SK-N-MC (cell line): ENCODE data around the gene PPP1R13L.
"Not testable (repeated sequence)": the region's sequence is repeated elsewhere in the genome, so short reads cannot be mapped to it uniquely, and the experiment has no call there.

Source experiments
- DNase-seq: peaks from one replicate; pipeline ENCODE4 v3.0.0-alpha.2; 2011; ENCODE audit warnings: low read depth, low spot score
- H3K27ac ChIP-seq: fragments of 200-600 bp; sonication (generic); 2 replicates; pipeline ENCODE4 v1.5.1; 2016; ENCODE audit warnings: mixed run types
- H3K36me3 ChIP-seq: fragments of 200-600 bp; sonication (generic); 2 replicates; pipeline ENCODE4 v1.6.1; 2017; ENCODE audit warnings: antibody characterized with exemption, low read length, mixed read lengths; ENCODE audit not compliant: insufficient read depth
- H3K4me3 ChIP-seq: fragments of 200-600 bp; sonication (generic); 2 replicates; pipeline ENCODE4 v1.5.1; 2016
- H3K9ac ChIP-seq: fragments of 200-600 bp; sonication (generic); 2 replicates; pipeline ENCODE4 v1.8.0; 2017; ENCODE audit warnings: mixed run types, mixed read lengths; ENCODE audit not compliant: insufficient read length
- H3K9me3 ChIP-seq: fragments of 200-600 bp; sonication (generic); 2 replicates; pipeline ENCODE4 v1.6.1; 2017; ENCODE audit warnings: low read depth, mild to moderate bottlenecking, antibody characterized with exemption, low read length, moderate library complexity, mixed read lengths
- EZH2 ChIP-seq: fragments of 200-600 bp; sonication (generic); IDR thresholded peaks from one replicate; pipeline ENCODE4 v1.6.1; 2017; ENCODE audit warnings: antibody characterized with exemption
- FOXP2 ChIP-seq: optimal IDR thresholded peaks from 2 replicates; pipeline ENCODE3; 2011; ENCODE audit warnings: mild to moderate bottlenecking, moderate library complexity; ENCODE audit not compliant: insufficient read depth; ENCODE audit errors: extremely low read length, control extremely low read depth
- POLR2AphosphoS5 ChIP-seq: IDR thresholded peaks from 2 replicates; pipeline ENCODE4 v1.6.1; 2012; ENCODE audit warnings: mild to moderate bottlenecking, low read depth, low read length, borderline replicate concordance

The PPP1R13L gene

DNA sequence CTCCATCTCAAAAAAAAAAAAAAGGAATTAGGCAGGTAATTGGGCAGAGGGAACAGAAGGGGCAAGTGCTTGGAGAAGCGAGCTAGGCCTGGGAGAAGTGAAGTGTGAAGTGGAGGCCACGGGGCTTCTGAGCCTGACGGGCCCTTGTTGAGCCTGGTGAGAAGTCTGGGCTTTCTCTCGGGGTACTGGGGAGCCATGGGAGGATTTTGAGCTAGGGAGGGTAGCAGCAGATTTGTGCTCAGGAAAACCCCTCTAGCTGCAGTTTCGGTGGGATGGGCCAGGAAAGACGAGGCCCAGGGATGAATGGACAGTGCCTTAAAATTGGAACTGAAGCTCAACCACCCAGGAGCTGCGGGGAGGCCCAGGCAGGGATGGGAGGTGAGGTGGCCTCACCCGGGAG is 9.6 kb upstream of the PPP1R13L start:
- no peak for DNase-seq
- no peak overlapping the region for H3K27ac ChIP-seq
- no peaks in the 10 kb centered on the region for H3K9me3 ChIP-seq
- H3K9ac ChIP-seq: no peak overlapping the region
- peaks cover 48% of the 10 kb centered on the region for H3K36me3 ChIP-seq
- no peak overlapping the region for H3K4me3 ChIP-seq
- TF ChIP-seq EZH2: no peak
- no peak for TF ChIP-seq POLR2AphosphoS5
- TF ChIP-seq FOXP2: no peak

DNA sequence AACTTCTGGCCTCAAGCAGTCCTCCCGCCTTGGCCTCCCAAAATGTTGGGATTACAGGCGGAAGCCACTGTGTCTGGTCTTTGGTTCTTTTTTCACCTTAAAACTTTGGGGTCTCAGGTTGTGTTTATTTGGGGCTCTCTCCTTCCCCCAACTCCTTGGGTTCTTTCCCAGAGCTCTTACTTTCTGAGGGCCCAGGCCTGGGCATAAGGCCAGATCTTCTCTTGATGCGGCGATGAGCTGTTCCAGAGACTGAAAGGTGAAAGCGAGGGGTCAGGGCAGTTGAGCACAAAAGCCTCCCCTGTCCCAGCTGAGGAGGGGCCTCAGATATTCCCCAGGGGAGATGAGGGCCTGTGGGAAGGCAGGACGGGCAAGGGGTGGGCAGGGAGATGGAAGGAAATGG is 8.6 kb upstream of the PPP1R13L start:
- Histone ChIP-seq H3K9ac (no peak overlapping the region), H3K36me3 (peaks cover 48% of the 10 kb centered on the region), H3K27ac (no peak overlapping the region), H3K4me3 (no peak overlapping the region), H3K9me3 (no peaks in the 10 kb centered on the region)
- no peak for TF ChIP-seq EZH2
- DNase-seq: no peak

- H3K9ac ChIP-seq, H3K4me3 ChIP-seq, H3K9me3 ChIP-seq, H3K27ac ChIP-seq, DNase-seq: not testable (repeated sequence)
- H3K36me3 ChIP-seq: peaks cover 31% of the 10 kb centered on the region
These were observed 5.5 kb upstream of the PPP1R13L start for GRCh38 chr19:45410330-45410729.

DNA sequence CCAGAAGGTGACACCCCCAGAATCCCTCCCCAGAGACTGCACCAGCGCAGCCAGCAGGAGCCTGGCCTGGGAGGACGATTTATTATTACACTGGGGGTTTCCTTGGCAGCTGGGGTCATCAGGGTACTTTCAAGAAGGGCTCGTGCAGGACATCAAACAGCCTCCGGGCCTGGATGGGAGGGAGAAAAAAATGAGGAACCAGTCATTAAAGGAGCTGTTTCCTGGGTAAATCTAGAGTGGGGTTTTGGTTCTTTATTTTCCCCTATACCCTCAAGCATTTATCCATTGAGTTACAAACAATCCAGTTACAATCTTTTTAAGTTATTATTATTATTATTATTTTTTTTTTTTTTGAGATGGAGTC is 4.7 kb upstream of the PPP1R13L start:
- H3K27ac ChIP-seq: no peak overlapping the region
- no peaks in the 10 kb centered on the region for H3K9me3 ChIP-seq
- no peak overlapping the region for H3K9ac ChIP-seq
- TF ChIP-seq FOXP2 (no peak), POLR2AphosphoS5 (no peak), EZH2 (no peak)
- no peak for DNase-seq
- H3K36me3 ChIP-seq: peaks cover 26% of the 10 kb centered on the region
- H3K4me3 ChIP-seq: no peak overlapping the region

DNA sequence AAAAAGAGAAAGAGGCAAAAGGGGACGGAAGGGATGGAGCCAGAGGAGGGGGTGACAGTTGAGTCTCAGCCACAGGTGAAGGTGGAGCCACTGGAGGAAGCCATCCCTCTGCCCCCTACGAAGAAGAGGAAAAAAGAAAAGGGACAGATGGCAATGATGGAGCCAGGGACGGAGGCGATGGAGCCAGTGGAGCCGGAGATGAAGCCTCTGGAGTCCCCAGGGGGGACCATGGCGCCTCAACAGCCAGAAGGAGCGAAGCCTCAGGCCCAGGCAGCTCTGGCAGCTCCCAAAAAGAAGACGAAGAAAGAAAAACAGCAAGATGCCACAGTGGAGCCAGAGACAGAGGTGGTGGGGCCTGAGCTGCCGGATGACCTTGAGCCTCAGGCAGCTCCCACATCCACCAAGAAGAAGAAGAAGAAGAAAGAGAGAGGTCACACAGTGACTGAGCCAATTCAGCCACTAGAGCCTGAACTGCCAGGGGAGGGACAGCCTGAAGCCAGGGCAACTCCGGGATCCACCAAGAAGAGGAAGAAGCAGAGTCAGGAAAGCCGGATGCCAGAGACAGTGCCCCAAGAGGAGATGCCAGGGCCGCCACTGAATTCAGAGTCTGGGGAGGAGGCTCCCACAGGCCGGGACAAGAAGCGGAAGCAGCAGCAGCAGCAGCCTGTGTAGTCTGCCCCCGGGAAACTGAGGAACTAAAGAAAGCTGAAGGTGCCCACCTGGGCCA is 4.1 kb upstream of the PPP1R13L start:
- no peaks in the 10 kb centered on the region for H3K9me3 ChIP-seq
- no peak overlapping the region for H3K9ac ChIP-seq
- H3K27ac ChIP-seq: no peak overlapping the region
- H3K36me3 ChIP-seq: peaks cover 21% of the 10 kb centered on the region
- TF ChIP-seq EZH2: no peak
- no peak for TF ChIP-seq FOXP2
- TF ChIP-seq POLR2AphosphoS5: no peak; the same call in 1 of the 2 replicates
- no peak overlapping the region for H3K4me3 ChIP-seq
- DNase-seq: no peak

- H3K4me3 ChIP-seq: no peak overlapping the region
- no peak overlapping the region for H3K9ac ChIP-seq
- DNase-seq: no peak
These were observed 3.3 kb upstream of the PPP1R13L start for GRCh38 chr19:45408121-45408520.

GRCh38 chr19:45407585-45407984 is 2.7 kb upstream of the PPP1R13L start:
- H3K36me3 ChIP-seq, H3K9me3 ChIP-seq, H3K27ac ChIP-seq, DNase-seq: not testable (repeated sequence)
- H3K9ac ChIP-seq: peak overlapping the region; percentile 97
- H3K4me3 ChIP-seq: peak overlapping the region; percentile 87

More at GRCh38 chr19:45408121-45408520, 3.3 kb upstream of the PPP1R13L start:
- H3K36me3 ChIP-seq: peaks cover 12% of the 10 kb centered on the region
- H3K27ac ChIP-seq: no peak overlapping the region
- TF ChIP-seq FOXP2 (no peak), POLR2AphosphoS5 (no peak)
- H3K9me3 ChIP-seq: no peaks in the 10 kb centered on the region

DNA sequence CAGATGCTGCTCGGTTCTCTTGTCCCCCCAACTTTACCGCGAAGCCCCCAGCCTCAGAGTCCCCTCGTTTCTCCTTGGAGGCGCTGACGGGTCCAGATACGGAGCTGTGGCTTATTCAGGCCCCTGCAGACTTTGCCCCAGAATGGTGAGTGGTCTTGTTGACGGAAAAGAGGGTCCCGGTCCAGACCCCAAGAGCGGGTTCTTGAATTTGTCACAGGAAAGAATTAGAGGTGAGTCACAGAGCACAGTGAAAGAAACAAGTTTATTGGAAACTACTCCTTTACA is 2.2 kb upstream of the PPP1R13L start:
- TF ChIP-seq FOXP2 (no peak), POLR2AphosphoS5 (no peak), EZH2 (no peak)
- H3K36me3 ChIP-seq: peaks cover 4% of the 10 kb centered on the region; the same call in 1 of the 2 replicates
- peak overlapping the region; percentile 87 for H3K4me3 ChIP-seq
- H3K9ac ChIP-seq: peak overlapping the region; percentile 97
- H3K27ac ChIP-seq: no peak overlapping the region
- no peak for DNase-seq
- no peaks in the 10 kb centered on the region for H3K9me3 ChIP-seq

- H3K4me3 ChIP-seq: peak within 1 kb of the TSS; percentile 87
- peak within 1 kb of the TSS; percentile 97 for H3K9ac ChIP-seq
- H3K27ac ChIP-seq: peak within 1 kb of the TSS; percentile 98
- TF ChIP-seq POLR2AphosphoS5 (peak; percentile 89), EZH2 (no peak)
- H3K9me3 ChIP-seq: no peaks in the 10 kb centered on the region
- peak; percentile 72 for DNase-seq
- H3K36me3 ChIP-seq: peaks cover 4% of the 10 kb centered on the region; the same call in 1 of the 2 replicates
These were observed 1.6 kb upstream of the PPP1R13L start, which contains the start of gene POLR1G for GRCh38 chr19:45406226-45407090. POLR1G (plus strand) TSS chr19:45406644; CDS start chr19:45406697, 53 bp downstream.
